HG03575 (cell line): ENCODE measurements around the gene IKZF3.
"Not testable (repeated sequence)": the region's sequence is repeated elsewhere in the genome, so short reads cannot be mapped to it uniquely, and the experiment has no call there.

ENCODE experiments used
- ATAC-seq: cut with Tn5 transposase; IDR thresholded peaks from one replicate; pipeline ENCODE4 v1.9.1; 2021; ENCODE audit not compliant: unreplicated experiment, insufficient number of reproducible peaks, low FRiP score; ENCODE audit errors: extremely low read depth

Gene IKZF3

GRCh38 chr17:39732586-39732985 is 131.5 kb downstream of the IKZF3 start:
- ATAC-seq, result no peak

GRCh38 chr17:39730095-39730921 is 133.8 kb downstream of the IKZF3 start, which contains the start of gene MIEN1:
TSS of gene MIEN1 (minus strand) at chr17:39730532. CDS start at chr17:39730495, 37 bp downstream.
- ATAC-seq, result no peak

GRCh38 chr17:39729280-39729851 is 134.7 kb downstream of the IKZF3 start:
- no peak for ATAC-seq

GRCh38 chr17:39727556-39727955 is 136.6 kb downstream of the IKZF3 start:
- no peak for ATAC-seq

- no peak for ATAC-seq
These were observed 137.5 kb downstream of the IKZF3 start for GRCh38 chr17:39726617-39727016.

GRCh38 chr17:39725923-39726322 is 138.2 kb downstream of the IKZF3 start:
- not testable (repeated sequence) for ATAC-seq

GRCh38 chr17:39724731-39725130 is 139.4 kb downstream of the IKZF3 start:
- ATAC-seq, result no peak

- ATAC-seq, result no peak
These were observed 140.9 kb downstream of the IKZF3 start for GRCh38 chr17:39722965-39723848.

GRCh38 chr17:39722104-39722503 is 142.0 kb downstream of the IKZF3 start:
- ATAC-seq, result no peak

- no peak for ATAC-seq
These were observed 144.4 kb downstream of the IKZF3 start for GRCh38 chr17:39719563-39720355.

GRCh38 chr17:39717660-39718059 is 146.5 kb downstream of the IKZF3 start:
- ATAC-seq, result no peak

GRCh38 chr17:39716879-39717536 is 147.1 kb downstream of the IKZF3 start:
- ATAC-seq, result no peak

GRCh38 chr17:39716073-39716818 is 147.9 kb downstream of the IKZF3 start:
- ATAC-seq, result no peak

- ATAC-seq, result no peak
These were observed 148.6 kb downstream of the IKZF3 start for GRCh38 chr17:39715375-39716072.

GRCh38 chr17:39714234-39714633 is 149.9 kb downstream of the IKZF3 start:
- ATAC-seq, result no peak

GRCh38 chr17:39711851-39712250 is 152.3 kb downstream of the IKZF3 start:
- no peak for ATAC-seq

GRCh38 chr17:39711071-39711470 is 153.0 kb downstream of the IKZF3 start:
- not testable (repeated sequence) for ATAC-seq
